Keratinocyte (primary cell): ENCODE data around the gene FUT6. TPM values are rescaled to one million over a fixed set of nuclear protein-coding genes. Genes with fewer than 3 reads are reported as not detected.

Experiments
- DNase-seq: peaks from one replicate; pipeline ENCODE4 v3.0.0-alpha.2; 2011; ENCODE audit warnings: low read depth, missing footprints, low spot score
- FAIRE-seq: peaks from 2 replicates; lab custom pipeline; 2011; peaks lifted over from hg19 to GRCh38; lab: Jason Lieb, UNC
- H2AFZ ChIP-seq: 2 replicates; pipeline ENCODE4 v1.6.0; 2012; ENCODE audit warnings: low read length, control low read depth, inconsistent platforms; ENCODE audit not compliant: control insufficient read depth
- H3K27ac ChIP-seq: 2 replicates; pipeline ENCODE4 v1.5.1; 2011; ENCODE audit warnings: low read length; ENCODE audit not compliant: control insufficient read depth, insufficient read depth
- H3K27me3 ChIP-seq: 3 replicates; pipeline ENCODE4 v1.6.0; 2011; ENCODE audit warnings: low read length; ENCODE audit not compliant: control insufficient read depth, insufficient read depth; ENCODE audit errors: extremely low read depth
- H3K36me3 ChIP-seq, 2 experiments: 2 replicates in 1 of 2; 3 replicates in 1 of 2; pipeline ENCODE4 v1.5.1; 2011; ENCODE audit warnings: low read length in 2 of 2, mild to moderate bottlenecking in 1 of 2; ENCODE audit not compliant: control insufficient read depth in 2 of 2, insufficient read depth in 2 of 2; ENCODE audit errors: extremely low read depth in 1 of 2
- H3K4me1 ChIP-seq: 3 replicates; pipeline ENCODE4 v1.5.1; 2011; ENCODE audit warnings: low read length; ENCODE audit not compliant: control insufficient read depth, insufficient read depth; ENCODE audit errors: extremely low read depth
- H3K4me2 ChIP-seq: 3 replicates; pipeline ENCODE4 v1.6.0; 2011; ENCODE audit warnings: low read depth, low read length; ENCODE audit not compliant: control insufficient read depth, insufficient read depth; ENCODE audit errors: extremely low read depth
- H3K4me3 ChIP-seq, 3 experiments: fragments of 200-600 bp in 1 of 3; sonication (generic) in 1 of 3; 2 replicates in 2 of 3; 3 replicates in 1 of 3; pipeline ENCODE4 v1.5.1; 2011 to 2016; ENCODE audit warnings: low read length in 3 of 3, mild to moderate bottlenecking in 3 of 3, control low read depth in 2 of 3, inconsistent platforms in 1 of 3, low read depth in 1 of 3, mixed read lengths in 1 of 3, mixed run types in 1 of 3, moderate library complexity in 1 of 3; ENCODE audit not compliant: control insufficient read depth in 2 of 3, insufficient read depth in 2 of 3; ENCODE audit errors: extremely low read depth in 1 of 3
- H3K79me2 ChIP-seq: 2 replicates; pipeline ENCODE4 v1.6.0; 2012; ENCODE audit warnings: low read length; ENCODE audit not compliant: control insufficient read depth, insufficient read depth
- H3K9ac ChIP-seq: 3 replicates; pipeline ENCODE4 v1.6.0; 2011; ENCODE audit warnings: low read length; ENCODE audit not compliant: control insufficient read depth, insufficient read depth; ENCODE audit errors: extremely low read depth
- H3K9me1 ChIP-seq: 3 replicates; pipeline ENCODE4 v1.6.0; 2011; ENCODE audit warnings: low read length; ENCODE audit not compliant: control insufficient read depth, insufficient read depth; ENCODE audit errors: extremely low read depth
- H3K9me3 ChIP-seq: 2 replicates; pipeline ENCODE4 v1.5.1; 2012; ENCODE audit warnings: low read depth, low read length; ENCODE audit not compliant: control insufficient read depth
- H4K20me1 ChIP-seq: 3 replicates; pipeline ENCODE4 v1.6.0; 2011; ENCODE audit warnings: low read length; ENCODE audit not compliant: control insufficient read depth, insufficient read depth; ENCODE audit errors: extremely low read depth
- CTCF ChIP-seq, 3 experiments: IDR thresholded peaks in 1 of 3; conservative IDR thresholded peaks in 1 of 3; optimal IDR thresholded peaks in 1 of 3; 2 replicates in 2 of 3; 3 replicates in 1 of 3; pipeline versions ENCODE3 to v1.5.1; 2011; ENCODE audit warnings: low read length in 3 of 3, mild to moderate bottlenecking in 3 of 3, moderate library complexity in 2 of 3, control low read depth in 1 of 3, inconsistent platforms in 1 of 3; ENCODE audit not compliant: insufficient read depth in 2 of 3; ENCODE audit errors: extremely low read depth in 1 of 3
- EZH2 ChIP-seq: IDR thresholded peaks from one replicate; pipeline ENCODE4 v1.6.1; 2012; ENCODE audit warnings: inconsistent platforms, mild to moderate bottlenecking, low read length, moderate library complexity
- dilution Hi-C: fragments of 300-500 bp; cut with MboI; formaldehyde crosslinking; loops from one replicate; pipeline ENCODE4 v1.7.0; 2020; ENCODE audit warnings: low sequenced_read_pairs; ENCODE audit not compliant: extremely low pct_ligation_motif_present
- polyA plus RNA-seq, 5 experiments: library from polyadenylated mRNA; depleted of rRNA in 3 of 5; stranded (reverse) in 3 of 5; stranded (forward) in 1 of 5; unstranded in 1 of 5; fragments of >200 nt; gene quantifications; 1 replicate in 1 of 5; 2 replicates in 3 of 5; 3 replicates in 1 of 5; pipeline versions ENCODE4 v1.2.1 to v1.2.3, GENCODE V29; 2011 to 2012; ENCODE audit warnings: missing spikeins in 2 of 5, low read depth in 1 of 5, low replicate concordance in 1 of 5

The FUT6 gene
- polyA plus RNA-seq, 1 donor (not counting 4 experiments of a cell fraction or from before 2014, with no cell fraction given) = not detected

- DNase-seq (no peak), FAIRE-seq (no peak)
- Histone ChIP-seq H4K20me1 (no peaks in the 10 kb centered on the region), H3K9me1 (no peaks in the 10 kb centered on the region), H3K9me3 (no peaks in the 10 kb centered on the region), H3K4me1 (no peaks in the 10 kb centered on the region), H3K79me2 (no peaks in the 10 kb centered on the region), H3K27ac (no peak overlapping the region), H3K9ac (no peak overlapping the region), H3K27me3 (peaks cover 21% of the 10 kb centered on the region), H3K4me3 (no peak overlapping the region), H2AFZ (no peak overlapping the region), H3K36me3 (no peaks in the 10 kb centered on the region), H3K4me2 (no peak overlapping the region)
- no peak for TF ChIP-seq EZH2
- TF ChIP-seq CTCF (optimal IDR thresholded peaks at IDR 0.05 in 1 of 3, IDR thresholded peaks at IDR 0.05 in 1 of 3, conservative IDR thresholded peaks at IDR 0.05 in 1 of 3; ENCODE audit: extremely low read depth in 1 of 3, insufficient read depth in 2 of 3, low read length in 3 of 3) = no peak
- dilution Hi-C loops = no loop called here
Measured at GRCh38 chr19:5825178-5825577, 14.3 kb downstream of the FUT6 start.

GRCh38 chr19:5824751-5825150 is 14.8 kb downstream of the FUT6 start:
- peaks cover 19% of the 10 kb centered on the region for H3K27me3 ChIP-seq
- DNase-seq (no peak), FAIRE-seq (no peak)
- no peak for TF ChIP-seq CTCF (optimal IDR thresholded peaks at IDR 0.05 in 1 of 3, IDR thresholded peaks at IDR 0.05 in 1 of 3, conservative IDR thresholded peaks at IDR 0.05 in 1 of 3; ENCODE audit: extremely low read depth in 1 of 3, insufficient read depth in 2 of 3, low read length in 3 of 3)
- TF ChIP-seq EZH2 = no peak
- H3K9ac ChIP-seq = no peak overlapping the region
- no peaks in the 10 kb centered on the region for H3K9me1 ChIP-seq
- no peak overlapping the region for H3K4me2 ChIP-seq
- H3K36me3 ChIP-seq = no peaks in the 10 kb centered on the region
- H3K27ac ChIP-seq = no peak overlapping the region
- dilution Hi-C loops = no loop called here
- H3K79me2 ChIP-seq = no peaks in the 10 kb centered on the region
- H3K4me3 ChIP-seq = no peak overlapping the region
- no peaks in the 10 kb centered on the region for H3K4me1 ChIP-seq
- H3K9me3 ChIP-seq = no peaks in the 10 kb centered on the region
- no peaks in the 10 kb centered on the region for H4K20me1 ChIP-seq
- no peak overlapping the region for H2AFZ ChIP-seq
